ENCODE results near the gene SRPRB.

SRPRB gene

GRCh38 chr3:133821767-133822638 is 16.4 kb downstream of the SRPRB start:
- DNase-seq, result peak; percentile 36
- in situ Hi-C loops (cut with MboI; ENCODE audit: low pct_unique_long_range_greater_than_20kb, low sequenced_read_pairs), result no loop called here

- in situ Hi-C loops (cut with MboI; ENCODE audit: low pct_unique_long_range_greater_than_20kb, low sequenced_read_pairs), result no loop called here
- DNase-seq, result no peak
Observed at GRCh38 chr3:133824961-133825485, 19.4 kb downstream of the SRPRB start.

GRCh38 chr3:133825969-133826727 is 20.5 kb downstream of the SRPRB start:
- no peak for DNase-seq
- in situ Hi-C loops (cut with MboI; ENCODE audit: low pct_unique_long_range_greater_than_20kb, low sequenced_read_pairs), result no loop called here

DNA sequence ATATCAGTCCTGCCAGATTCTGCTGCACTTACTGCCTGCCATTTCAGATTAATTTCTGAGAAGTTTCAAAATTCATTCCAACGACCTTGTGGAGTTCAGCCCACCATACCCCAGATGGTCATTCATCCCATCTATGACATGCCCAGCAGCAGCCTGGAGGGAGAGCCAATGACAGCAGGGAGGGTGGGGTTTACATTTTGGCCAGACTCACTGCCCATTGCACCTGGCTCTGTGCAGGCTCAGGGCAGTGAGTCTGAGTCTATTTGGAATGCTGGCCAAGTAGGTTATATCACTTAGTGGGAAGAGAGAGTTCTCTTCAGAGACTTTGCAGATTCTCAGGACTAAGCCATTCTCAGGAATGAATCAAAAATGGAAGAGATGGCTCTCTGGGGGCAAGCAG is 21.5 kb downstream of the SRPRB start:
- in situ Hi-C loops (cut with MboI; ENCODE audit: low pct_unique_long_range_greater_than_20kb, low sequenced_read_pairs), result no loop called here
- no peak for DNase-seq

DNA sequence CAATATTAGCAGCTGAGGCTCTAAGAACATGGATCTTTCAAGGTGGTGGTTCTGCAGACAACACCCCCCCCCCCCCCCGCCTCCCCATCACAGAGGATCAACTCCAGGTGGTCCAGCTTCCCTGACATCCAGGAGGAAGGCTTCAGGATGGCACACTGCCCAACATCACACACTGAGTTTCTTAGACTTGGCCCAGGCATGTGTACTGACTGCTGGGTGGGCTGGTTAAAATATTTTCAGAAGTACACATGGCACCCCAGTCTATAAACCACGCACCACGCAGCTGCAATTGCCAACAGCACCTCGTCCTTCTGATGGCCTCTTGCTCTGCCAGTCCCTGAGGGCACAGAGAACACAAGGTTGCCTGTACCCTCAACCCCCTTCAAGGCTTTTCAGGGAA is 22.1 kb downstream of the SRPRB start:
- DNase-seq, result no peak
- in situ Hi-C loops (cut with MboI; ENCODE audit: low pct_unique_long_range_greater_than_20kb, low sequenced_read_pairs), result no loop called here

DNA sequence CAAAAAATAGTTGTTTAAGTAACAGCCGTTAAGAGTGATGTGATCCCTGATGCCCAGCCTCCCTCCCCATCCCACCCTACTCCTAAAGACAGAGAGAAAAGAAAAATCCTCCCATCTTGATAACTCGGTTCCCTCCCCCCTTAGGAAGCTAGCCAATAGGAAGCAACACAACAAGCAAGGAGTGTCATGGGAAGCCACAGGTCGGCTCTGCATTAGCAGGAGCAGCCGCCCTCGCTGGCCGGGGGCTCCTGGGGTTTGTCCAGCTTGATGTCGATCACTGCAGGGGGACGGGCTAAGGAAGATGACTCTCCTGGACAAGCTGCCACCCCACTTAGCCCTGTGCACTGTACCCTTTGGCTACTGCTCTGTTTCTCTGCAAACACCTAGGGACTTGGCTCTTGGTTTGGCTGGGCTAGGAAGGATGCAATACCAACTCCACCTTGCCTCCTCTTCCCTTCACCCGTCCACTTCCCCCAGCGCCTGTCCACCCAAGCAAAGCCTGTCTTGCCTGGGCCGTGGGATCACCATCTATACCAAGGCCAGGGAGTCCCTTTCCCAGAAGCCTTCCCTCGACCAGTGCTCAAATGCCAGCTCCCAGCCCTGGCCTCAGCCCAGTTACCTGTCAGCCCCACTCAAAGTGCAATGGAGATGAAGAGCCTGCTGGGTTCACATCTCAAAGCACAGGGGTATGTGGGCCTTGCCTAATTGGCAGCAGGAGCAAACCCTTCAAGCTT is 23.1 kb downstream of the SRPRB start:
- no peak for DNase-seq
- in situ Hi-C loops (cut with MboI; ENCODE audit: low pct_unique_long_range_greater_than_20kb, low sequenced_read_pairs), result no loop called here

DNA sequence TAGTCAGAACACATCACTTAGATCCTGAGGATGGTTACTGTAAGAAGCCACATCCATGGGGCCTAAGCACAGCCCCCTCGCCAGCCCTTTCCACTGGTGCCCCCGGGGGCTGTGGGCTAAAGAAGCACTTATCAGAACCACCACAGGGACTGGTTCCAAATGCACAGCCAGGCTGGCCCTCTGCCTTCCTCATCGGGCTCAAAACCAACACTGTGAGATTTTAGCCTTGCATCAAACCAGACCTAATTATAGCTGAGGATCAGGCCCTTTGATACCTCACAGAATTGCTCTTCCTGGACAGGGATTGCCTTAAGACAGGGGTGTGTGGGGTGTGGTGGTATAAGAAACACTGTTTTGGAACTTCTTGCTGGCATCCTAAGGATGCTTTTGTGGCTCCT is 23.7 kb downstream of the SRPRB start:
- in situ Hi-C loops (cut with MboI; ENCODE audit: low pct_unique_long_range_greater_than_20kb, low sequenced_read_pairs), result no loop called here
- no peak for DNase-seq

GRCh38 chr3:133830071-133830470 is 24.5 kb downstream of the SRPRB start:
- no peak for DNase-seq
- in situ Hi-C loops (cut with MboI; ENCODE audit: low pct_unique_long_range_greater_than_20kb, low sequenced_read_pairs), result no loop called here

GRCh38 chr3:133831966-133832801 is 26.6 kb downstream of the SRPRB start:
- no peak for DNase-seq
- in situ Hi-C loops (cut with MboI; ENCODE audit: low pct_unique_long_range_greater_than_20kb, low sequenced_read_pairs), result no loop called here

GRCh38 chr3:133832802-133833144 is 27.2 kb downstream of the SRPRB start:
- in situ Hi-C loops (cut with MboI; ENCODE audit: low pct_unique_long_range_greater_than_20kb, low sequenced_read_pairs), result no loop called here
- DNase-seq, result no peak

DNA sequence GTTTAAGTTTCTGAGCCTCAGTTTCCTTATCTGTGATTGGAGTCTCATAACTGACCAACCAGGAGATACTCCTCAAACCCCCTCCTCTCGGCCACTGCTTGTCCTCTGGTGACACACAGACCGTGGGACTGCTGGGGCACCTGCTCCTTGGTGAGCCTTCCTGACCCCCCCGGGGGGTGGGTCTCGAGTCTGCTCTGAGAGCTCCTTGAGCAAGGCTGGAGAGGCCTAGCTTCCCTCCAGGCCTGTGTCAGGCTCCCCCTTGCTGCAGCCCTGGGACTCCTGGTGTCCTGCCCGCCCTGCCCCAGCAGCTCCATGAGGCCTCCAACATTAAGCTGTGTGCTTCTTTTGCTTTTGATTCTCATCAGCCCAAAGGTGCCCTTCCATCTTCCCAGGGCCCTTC is 27.7 kb downstream of the SRPRB start:
- in situ Hi-C loops (cut with MboI; ENCODE audit: low pct_unique_long_range_greater_than_20kb, low sequenced_read_pairs), result no loop called here
- no peak for DNase-seq

DNA sequence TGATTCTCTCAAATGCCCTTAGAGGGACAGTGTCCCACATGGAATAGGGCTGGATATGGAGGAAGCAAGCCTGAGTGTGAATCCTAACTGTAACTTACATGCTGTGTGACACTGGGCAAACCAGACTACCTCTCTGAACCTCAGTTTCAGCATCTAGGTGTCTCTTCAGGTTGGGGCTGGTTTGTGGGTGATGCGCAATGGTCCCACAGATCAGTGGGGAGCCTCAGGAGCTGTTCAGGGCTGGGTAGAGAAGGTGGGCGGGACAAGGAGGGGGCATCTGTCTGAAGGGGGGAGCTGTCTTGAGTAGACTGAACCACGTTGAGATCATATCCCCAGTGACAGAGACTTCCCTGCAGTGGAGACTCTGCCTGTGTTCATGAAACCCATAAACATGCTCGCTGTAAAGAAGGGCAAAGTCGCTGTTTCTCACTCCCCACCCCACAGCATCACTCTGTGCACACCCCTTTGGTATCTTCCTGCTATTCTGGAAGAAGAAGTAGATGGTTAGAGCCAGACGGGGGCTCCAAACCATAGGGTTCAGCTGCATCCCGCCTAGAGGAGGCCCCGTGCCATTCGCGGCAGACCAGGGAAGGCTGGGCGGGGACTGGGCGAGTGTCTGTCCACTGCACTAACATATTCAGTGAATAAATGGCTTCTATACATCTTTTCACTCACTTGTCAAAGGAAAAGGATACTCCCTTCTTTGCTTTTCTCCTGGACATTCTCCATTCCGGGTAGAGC is 28.4 kb downstream of the SRPRB start:
- DNase-seq, result no peak
- in situ Hi-C loops (cut with MboI; ENCODE audit: low pct_unique_long_range_greater_than_20kb, low sequenced_read_pairs), result no loop called here

GRCh38 chr3:133834621-133835417 is 29.2 kb downstream of the SRPRB start:
- DNase-seq, result no peak
- in situ Hi-C loops (cut with MboI; ENCODE audit: low pct_unique_long_range_greater_than_20kb, low sequenced_read_pairs), result no loop called here

GRCh38 chr3:133835418-133835743 is 29.8 kb downstream of the SRPRB start:
- DNase-seq, result no peak
- in situ Hi-C loops (cut with MboI; ENCODE audit: low pct_unique_long_range_greater_than_20kb, low sequenced_read_pairs), result no loop called here

DNA sequence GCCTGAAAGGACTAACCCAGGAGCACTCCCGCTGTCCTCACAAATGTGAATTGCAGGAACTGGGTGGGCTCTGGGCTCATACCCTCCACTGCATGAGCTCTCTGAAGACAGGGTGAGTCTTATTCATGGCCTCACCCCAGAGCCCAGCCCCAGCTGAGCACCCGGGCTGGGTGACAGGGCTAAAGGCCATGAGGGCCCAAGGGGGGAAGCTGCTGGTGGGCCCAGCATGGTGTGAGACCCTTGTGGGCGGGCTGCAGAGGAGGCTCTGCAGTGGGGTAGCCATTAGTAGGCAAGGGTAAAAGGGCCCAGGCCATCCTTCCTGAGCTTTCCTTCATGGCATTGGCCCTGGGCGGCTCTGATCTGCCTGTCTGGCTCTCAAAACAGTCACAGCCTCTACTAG is 30.3 kb downstream of the SRPRB start:
- DNase-seq, result no peak
- in situ Hi-C loops (cut with MboI; ENCODE audit: low pct_unique_long_range_greater_than_20kb, low sequenced_read_pairs), result no loop called here

DNA sequence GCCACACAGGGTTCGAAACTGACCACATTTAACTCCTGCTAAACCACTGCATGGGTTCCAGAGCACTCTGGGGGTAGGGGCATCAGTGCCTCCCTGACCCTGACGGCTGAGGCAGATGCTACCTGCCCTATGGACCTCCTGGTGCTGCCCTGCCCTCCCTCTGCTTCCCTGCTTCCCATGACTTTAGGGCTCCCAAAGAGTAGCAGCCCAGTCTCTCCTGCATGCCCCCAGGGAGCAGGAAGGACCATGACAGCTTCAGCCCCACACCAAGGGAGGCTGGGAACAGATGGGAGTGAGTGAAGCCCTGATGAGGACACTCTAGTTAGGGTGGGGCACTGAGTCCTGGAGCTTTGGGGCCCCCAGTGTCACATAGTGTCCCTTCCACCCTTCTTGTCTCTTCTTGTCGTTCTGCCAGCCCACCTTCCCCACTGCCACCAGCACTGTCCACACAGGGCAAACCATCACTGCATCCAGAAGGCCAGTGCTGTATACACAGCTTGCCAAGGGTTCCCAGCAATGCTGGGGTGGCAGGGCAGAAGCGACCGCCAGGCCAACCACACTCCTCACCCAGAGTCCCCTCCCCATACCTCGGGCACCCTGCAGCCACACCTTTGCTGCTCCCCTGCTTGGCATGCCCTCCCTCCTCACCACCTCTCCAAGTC is 31.0 kb downstream of the SRPRB start:
- in situ Hi-C loops (cut with MboI; ENCODE audit: low pct_unique_long_range_greater_than_20kb, low sequenced_read_pairs), result no loop called here
- DNase-seq, result no peak

Measured in KBM-7 (cell line).